HG03575 (cell line): ENCODE data around the gene C2orf76.
A peak's percentile ranks its signal among the peaks of the same experiment; 100 is the strongest.

Source experiments
- ATAC-seq: cut with Tn5 transposase; IDR thresholded peaks from one replicate; pipeline ENCODE4 v1.9.1; 2021; ENCODE audit not compliant: unreplicated experiment, insufficient number of reproducible peaks, low FRiP score; ENCODE audit errors: extremely low read depth

C2orf76 gene

DNA sequence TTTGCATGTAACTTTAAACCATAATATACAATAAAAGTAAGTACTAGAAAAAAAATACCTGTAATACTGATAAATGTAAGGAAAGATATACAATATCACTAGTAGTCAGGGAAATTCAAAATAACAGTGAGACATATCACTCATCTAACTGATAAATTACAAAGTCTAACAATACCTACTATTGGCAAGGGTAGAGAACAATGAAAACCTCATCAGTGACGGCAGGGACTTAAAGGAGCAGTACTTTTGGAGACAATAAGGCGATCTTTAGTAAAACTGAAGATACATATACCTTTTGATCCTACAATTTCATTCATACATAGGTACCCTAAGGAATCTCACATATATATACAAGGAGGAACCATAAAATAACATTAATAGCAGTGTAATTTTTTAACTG lies 24.9 kb downstream of the C2orf76 start:
- no peak for ATAC-seq

DNA sequence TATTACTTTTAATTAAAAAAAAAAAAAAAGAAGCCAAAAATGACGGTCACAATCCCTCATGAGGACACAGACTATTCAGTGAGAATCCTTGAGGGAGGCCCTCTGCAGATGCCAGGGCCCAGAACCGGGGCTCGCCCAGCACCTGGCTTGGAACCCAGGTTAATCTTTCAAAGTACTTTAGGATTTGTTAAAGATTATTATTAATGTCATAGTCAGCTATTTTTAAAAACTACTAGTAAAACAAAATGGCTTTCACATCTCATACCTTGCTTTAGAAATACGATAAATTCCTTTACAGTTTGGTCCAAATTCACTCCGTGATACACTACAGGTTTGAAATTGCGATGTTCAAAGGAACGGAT lies 27.1 kb downstream of the C2orf76 start:
- no peak for ATAC-seq

DNA sequence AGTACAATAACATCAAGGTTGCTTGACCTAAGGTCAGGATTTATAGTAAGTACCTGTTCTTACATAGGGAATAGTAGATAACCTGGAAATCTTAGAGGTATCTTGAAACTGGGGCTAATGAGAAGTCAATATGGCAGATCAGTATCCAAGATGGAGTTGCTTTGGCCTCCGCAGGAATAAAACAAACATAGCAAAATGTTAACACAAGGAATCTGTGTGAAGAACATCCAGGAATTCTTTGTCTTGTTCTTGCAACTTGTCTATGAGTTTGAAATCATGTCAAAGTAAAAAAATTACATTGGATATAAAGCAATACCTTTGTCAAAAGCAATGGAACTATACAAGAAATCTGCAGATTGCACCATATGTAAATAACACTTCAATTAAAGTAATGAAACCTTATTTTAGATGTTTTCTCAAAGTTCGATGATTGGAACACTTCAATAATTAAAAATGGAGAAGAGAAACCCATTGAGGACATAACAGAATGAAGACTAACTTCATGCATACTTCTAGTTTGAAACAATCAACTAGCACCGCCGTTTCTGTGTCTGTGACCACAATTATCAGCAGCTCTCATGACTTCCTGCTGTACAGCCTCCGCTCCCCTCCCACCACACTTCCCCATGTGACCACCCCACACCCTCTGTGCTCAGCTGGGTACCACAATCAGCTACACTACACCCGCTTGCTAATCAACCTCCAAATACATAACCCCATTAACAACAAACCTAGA lies 27.6 kb downstream of the C2orf76 start:
- peak; percentile 97 for ATAC-seq

DNA sequence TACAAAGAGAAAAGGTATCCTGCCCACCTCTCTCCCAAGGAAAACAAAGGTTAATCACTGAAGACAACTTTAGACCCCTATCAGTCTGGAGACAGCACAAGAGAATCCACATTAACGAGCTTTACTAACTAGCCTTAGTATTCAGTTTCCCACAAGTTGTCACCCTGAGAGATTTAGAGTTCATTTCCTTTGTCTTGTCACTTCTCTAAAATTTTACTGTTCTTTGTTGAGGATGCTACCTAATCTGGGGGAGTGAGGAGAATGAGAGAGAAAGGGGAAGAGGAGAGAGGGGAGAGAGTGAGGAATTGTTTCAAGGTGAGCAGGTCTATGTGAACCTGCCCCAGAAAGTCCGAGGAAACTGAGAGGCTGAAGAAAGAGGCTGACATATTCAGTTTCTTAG lies 28.4 kb downstream of the C2orf76 start:
- no peak for ATAC-seq

DNA sequence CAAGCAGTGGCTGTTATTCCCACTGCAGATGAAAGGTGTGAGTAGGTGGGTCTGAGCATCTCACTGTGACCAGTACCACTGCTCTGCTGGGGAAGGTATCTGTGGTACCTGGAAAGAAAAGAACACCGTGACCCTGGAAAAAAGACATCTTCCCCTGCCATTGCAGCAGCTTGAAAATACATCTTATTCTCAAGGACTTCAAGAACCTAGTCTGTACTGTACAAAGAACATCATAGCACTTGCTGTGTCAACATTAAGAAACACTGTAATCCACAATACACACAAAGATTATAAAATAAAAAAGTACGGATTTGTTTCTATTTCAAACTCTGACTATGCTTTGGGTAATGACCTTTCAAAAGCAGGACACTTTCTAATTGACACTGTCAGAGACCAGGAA lies 28.9 kb downstream of the C2orf76 start:
- no peak for ATAC-seq

DNA sequence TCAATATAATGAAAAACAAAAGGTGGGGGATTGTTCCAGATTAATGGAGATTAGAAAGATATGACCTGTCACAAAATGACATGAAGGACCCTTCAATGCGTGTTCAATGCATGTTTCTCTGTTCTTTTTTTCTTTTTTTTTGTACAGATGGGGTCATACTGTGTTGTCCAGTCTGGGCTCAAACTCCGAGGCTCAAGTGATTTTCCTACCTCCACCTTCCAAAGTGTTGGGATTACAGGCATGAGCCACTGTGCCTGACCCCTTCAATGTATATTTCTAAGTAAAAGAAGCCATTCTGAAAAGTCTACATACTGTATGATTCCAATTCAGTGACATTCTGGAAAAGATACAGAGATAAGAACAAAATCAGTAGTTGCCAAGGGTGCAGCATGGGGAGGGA lies 32.8 kb downstream of the C2orf76 start:
- ATAC-seq = no peak

DNA sequence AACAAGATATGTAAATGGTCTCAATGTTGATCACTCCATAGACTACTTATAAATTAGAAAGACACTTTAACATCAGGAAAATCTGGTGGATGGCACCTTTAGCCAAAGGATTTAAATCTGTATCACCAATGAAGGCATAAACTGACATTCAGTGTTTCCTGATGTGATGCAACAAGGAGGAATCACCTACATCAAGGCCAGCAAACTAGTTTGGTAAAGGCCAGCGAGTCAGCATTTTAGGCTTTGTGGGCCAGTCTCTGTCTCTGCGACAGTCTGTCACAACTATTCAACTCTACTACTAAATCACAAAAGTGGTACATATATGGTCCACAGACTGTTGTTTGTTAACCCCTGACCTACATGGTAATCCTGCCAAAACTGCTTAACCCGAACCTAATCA lies 33.3 kb downstream of the C2orf76 start:
- no peak for ATAC-seq

DNA sequence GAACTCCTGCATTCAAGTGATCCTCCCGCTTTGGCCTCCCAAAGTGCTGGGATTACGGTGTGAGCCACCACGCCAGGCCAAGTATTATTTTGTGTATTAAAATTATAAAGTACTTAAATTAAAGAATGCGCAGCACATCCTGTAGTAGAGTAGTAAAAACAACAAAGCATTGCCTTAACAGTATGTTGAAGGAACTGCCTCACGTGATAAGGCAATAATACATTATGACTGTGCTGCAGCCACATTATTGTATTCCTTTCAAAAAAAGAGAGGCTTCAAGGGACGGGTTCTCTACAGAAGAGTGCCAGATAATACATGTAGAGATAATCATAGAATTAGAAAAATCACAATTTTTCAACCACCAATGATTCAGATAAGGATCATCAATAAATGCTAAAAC lies 33.7 kb downstream of the C2orf76 start:
- no peak for ATAC-seq

DNA sequence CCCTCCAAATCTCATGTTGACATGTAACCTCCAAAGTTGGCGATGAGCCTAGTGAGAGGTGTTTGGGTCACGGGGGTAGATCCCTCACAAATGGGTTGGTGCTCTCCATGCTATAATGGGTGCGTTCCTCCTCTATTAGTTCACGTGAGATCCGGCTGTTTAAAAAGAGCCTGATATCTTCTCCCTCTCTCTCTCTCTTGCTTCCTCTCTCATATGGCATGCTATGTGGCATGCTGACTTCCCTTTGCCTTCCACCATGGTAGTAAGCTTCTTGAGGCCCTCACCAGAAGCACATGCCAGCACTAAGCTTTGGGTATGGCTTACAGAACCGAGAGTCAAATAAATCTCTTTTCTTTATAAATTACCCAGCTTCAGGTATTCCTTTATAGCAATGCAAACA lies 39.2 kb downstream of the C2orf76 start:
- ATAC-seq = no peak

DNA sequence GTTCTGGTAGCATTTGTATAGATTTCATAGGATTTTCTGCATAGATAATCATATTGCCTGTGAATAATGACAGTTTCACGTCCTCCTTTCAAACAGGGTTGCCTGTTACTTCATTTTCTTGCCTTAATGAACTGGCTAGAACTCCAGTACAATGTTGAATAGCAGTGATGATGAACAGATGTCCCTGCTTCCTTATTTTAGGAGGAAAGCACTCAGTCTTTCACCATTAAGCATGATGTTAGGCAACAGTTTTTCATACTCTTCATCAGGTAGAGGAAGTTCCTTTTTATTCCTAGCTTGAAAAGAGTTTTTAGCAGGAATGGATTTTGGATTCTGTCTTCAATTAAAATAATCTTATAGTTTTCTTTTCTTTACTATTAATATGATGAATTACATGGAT lies 39.7 kb downstream of the C2orf76 start:
- no peak for ATAC-seq

DNA sequence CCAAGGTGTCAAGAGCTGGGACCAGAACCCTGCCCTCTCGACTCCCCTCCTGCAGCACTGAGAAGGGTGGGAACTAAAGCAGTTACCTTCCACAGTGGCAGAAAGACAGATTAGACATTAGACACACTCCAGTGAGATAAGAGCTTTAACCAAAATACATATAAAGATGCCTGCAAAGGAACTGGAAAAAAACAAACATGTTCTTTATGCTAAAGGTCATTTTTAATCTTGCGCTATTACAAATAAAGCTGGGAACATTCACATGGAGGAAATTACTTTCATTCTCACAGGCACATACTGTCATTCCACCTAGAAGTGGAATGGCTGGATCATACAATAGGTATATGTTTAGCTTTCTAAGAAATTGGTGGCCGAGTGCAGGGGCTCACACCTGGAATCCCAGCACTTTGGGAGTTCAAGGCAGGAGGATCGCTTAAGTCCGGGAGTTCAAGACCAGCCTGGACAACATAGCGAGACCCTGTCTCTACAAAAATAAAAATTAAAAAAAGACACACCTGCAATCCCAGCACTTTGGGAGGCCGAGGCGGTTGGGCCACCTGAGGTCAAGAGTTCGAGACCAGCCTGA lies 41.9 kb downstream of the C2orf76 start:
- ATAC-seq = no peak

DNA sequence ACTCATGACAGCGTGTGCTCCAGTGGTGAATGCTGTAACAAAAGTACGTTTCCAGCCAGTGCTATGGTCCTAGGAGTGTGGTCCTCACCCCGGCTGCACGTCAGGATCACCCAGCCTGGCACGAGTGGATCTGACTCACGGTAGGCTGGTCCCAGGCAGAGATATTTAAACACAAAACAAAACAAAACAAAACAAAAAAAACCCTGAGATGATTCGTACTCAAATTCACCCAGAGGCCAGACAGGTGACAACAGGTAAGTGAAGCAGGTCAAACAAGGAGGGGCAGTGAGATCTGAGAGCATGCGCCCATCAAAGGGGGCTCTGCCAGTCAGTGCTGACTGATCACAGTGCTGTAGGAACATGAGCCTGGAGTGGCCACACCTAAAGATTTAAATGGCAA lies 43.2 kb downstream of the C2orf76 start:
- ATAC-seq = no peak

DNA sequence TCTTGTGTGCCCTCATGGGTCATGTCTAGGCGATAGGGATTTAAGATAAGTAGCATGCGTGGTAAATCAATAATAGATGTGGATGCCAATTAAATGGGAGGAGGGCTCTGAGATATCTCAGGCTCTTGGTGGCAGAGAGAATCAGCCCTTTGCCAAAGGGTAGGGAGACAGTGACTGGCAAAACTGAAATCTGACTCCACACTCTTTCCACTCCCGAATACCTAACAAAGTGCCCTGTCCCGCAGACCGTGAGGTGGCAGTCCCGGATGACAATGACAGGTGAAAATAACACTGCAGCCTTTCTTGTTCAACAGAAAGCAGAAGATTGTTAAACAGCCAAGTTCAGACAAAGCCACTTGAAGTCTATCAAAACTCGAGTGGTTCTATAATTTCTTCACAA lies 47.0 kb downstream of the C2orf76 start:
- no peak for ATAC-seq

DNA sequence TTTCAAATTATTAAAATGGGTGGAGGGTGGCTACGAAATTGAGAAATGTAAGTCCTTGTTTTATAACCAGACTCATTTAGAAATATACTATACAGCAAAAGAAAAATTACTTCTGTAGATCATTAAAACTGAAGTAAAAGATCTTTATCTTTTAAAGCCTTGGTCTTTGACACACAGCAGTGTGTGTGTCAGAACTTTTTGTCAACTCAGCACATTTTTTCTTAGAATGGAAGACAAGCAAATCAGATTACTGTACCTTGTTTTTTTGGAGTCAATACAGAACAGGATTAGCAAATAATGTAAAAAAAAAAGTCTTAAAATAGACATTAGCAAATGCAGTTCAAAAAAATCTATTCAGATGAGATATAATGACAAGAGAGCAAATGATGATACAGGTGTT lies 49.1 kb downstream of the C2orf76 start:
- no peak for ATAC-seq

DNA sequence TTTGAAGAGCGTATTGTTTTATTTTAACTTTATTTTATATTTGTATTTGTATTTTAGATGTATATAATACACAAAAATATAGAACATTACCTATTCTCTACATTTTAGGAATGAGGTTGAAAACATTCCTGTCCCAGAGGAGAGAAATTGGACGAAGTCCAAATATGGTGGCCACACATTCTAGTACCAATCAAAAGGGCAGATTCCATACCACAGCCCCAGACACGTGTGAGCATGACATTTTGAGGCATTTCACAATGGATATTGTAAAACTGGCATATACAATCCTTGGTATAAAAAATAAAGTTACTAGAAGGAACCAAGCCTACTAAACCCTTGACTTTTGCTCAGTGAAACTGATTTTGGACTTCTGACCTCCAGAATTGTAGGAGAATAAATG lies 50.6 kb downstream of the C2orf76 start:
- no peak for ATAC-seq

DNA sequence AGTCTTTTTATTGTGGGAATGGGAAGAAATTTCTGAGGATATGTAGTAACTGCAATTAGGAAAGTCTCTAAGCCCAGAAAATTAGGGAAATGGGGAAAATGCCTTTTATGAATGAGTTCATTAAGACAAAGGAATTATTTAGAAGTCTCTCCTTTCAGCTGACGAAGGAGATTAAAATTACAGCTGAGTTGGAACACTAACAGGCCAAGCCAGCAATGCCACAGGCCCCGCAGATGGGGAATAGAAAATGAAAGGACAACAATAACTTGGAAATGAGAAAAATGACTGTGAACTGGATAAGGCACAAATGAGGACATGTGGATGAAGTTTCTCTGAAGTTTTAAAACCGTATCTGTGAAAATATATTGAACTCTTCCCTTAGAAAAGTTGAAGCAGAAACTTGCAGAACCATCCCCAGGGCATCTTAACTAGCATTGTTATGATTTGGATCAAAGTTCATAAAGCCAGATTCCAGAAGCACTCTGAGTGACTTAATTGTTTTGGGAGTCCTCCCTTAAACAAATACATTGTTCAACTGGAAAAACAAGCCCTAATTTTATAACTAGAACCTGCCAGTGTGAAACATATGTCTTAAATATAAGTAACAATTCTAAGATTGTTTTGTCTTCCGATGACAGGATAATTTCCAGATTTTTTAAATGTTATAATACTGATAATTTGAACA lies 51.3 kb downstream of the C2orf76 start:
- ATAC-seq = no peak

DNA sequence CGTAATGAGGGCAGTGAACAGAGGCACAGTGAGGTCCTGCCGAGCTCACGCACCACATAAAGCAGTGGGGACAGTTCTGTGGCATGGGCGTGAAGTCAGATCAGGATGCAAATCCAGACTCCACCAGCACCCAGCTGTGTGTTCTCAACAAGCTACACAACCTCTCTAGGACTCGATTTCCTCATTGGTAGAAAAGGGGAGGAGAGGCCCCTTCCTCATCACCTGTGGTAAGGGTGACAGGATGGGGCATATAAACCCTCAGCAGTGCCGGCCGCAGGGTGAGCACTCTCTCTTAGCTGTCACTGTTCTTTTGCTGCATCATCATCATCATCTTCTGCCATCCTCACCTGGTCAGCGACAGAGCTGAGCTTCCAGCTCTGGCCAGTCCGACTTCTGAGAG lies 54.8 kb downstream of the C2orf76 start:
- no peak for ATAC-seq

DNA sequence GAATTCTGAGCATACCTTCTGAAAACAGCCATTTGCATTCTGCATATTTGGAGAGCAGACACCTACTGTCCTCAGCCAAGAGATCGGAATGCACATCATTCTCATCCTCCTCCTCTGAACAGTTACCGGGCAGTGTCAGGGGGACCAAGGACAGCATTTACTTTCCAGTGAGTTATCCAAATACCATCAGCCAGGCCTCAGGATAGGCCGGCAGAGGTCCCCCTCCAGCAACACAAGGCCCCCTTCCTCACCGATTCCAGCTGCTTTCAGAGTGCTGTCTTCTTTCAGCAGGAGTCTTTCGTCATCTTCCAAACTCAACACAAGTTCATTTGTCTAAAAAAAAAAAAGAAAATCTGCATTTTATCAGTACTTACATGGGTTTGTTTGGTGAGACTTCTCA lies 55.3 kb downstream of the C2orf76 start:
- ATAC-seq = no peak

DNA sequence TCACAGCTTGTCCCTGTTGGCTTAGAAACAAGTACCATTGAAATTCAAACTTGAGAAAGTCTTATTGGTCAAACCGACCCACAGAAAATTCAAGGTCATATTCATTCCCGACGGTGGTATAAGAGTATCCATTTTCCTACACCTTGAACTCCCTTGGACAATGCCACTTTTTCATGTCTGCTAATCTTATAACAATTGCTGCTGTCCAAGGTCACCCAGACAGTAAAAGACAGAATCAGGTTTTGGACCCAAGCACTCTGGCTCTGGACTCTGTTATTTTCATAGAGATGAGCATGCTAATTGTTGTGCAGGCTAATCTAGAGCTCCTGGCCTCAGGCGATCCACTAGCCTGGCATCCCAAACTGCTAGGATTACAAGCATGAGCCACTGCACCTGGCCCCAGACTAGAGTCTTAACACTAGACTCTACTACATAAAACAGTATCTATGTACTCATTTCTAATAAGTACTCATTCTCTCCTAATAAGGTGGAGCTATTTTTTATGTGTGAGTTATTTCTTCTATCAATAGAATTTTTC lies 57.8 kb downstream of the C2orf76 start:
- ATAC-seq = no peak

DNA sequence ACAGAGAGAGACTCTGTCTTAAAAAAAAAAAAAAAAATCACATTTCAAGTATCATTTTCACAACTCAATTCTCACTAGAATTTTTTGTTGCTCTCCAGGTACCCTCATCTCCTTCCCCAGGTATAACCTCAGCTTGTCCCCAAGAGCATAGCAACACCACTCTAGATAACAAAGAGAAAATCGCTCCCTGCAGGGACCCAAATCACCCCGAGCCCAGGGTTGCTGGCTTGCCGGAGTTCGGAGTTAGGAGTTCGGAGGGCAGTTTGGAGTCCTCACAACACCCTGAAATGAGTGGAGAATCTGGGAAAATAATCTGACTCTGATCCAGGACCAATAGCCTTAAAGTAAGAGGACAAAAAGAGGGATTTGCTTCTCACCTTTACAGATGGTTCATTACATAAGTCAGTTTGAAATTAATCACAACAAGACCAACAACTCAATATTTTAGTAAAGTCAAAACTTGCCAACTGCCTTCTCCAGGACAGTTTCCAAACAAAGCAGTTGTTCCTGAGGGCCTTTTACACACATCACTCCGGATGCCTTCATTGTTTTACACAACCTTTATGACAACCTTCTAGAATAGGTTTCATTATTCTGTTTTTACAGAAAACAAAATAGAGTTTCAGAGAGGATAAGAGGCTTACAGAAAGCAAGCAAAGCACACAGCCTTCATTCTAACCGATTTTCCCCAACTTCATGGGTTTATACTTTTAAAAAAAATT lies 59.1 kb downstream of the C2orf76 start:
- ATAC-seq = no peak
